NCI-H345 (cell line): ENCODE data around the gene AHDC1.
"Not testable (repeated sequence)": the region's sequence is repeated elsewhere in the genome, so short reads cannot be mapped to it uniquely, and the experiment has no call there.

ENCODE experiments used
- DNase-seq: peaks from one replicate; lab custom pipeline; 2025; lab: John Stamatoyannopoulos, UW

The AHDC1 gene

GRCh38 chr1:27513528-27513927, 90.4 kb downstream of the AHDC1 start:
- no peak for DNase-seq

GRCh38 chr1:27509127-27510080, 94.5 kb downstream of the AHDC1 start:
- no peak for DNase-seq

- DNase-seq: no peak
Observed at GRCh38 chr1:27507960-27508665, 95.8 kb downstream of the AHDC1 start.

GRCh38 chr1:27506703-27507102, 97.2 kb downstream of the AHDC1 start:
- DNase-seq: no peak

GRCh38 chr1:27505420-27505680, 98.6 kb downstream of the AHDC1 start:
- no peak for DNase-seq

GRCh38 chr1:27504588-27505419, 99.1 kb downstream of the AHDC1 start:
- no peak for DNase-seq

GRCh38 chr1:27503844-27504587, 99.9 kb downstream of the AHDC1 start:
- no peak for DNase-seq

- no peak for DNase-seq
Observed at GRCh38 chr1:27503033-27503432, 100.9 kb downstream of the AHDC1 start.

GRCh38 chr1:27501159-27501558, 102.8 kb downstream of the AHDC1 start:
- not testable (repeated sequence) for DNase-seq

GRCh38 chr1:27499142-27499541, 104.8 kb downstream of the AHDC1 start:
- DNase-seq: no peak

GRCh38 chr1:27496604-27497155, 107.3 kb downstream of the AHDC1 start:
- DNase-seq: peak; percentile 27

GRCh38 chr1:27492796-27493195, 111.1 kb downstream of the AHDC1 start:
- DNase-seq: no peak

- DNase-seq: no peak
Observed at GRCh38 chr1:27491748-27492700, 111.9 kb downstream of the AHDC1 start.

GRCh38 chr1:27489973-27490741, 113.8 kb downstream of the AHDC1 start, which contains the start of gene WASF2:
WASF2 (minus strand) TSS chr1:27490167; CDS start chr1:27428890, 61,277 bp downstream.
- peak; percentile 98 for DNase-seq

- no peak for DNase-seq
Observed at GRCh38 chr1:27489501-27489972, 114.4 kb downstream of the AHDC1 start.

- DNase-seq: no peak
Observed at GRCh38 chr1:27487966-27488884, 115.7 kb downstream of the AHDC1 start.

- no peak for DNase-seq
Observed at GRCh38 chr1:27485363-27485762, 118.6 kb downstream of the AHDC1 start.
